CD4-positive, alpha-beta T cell (primary cell): Measurements from ENCODE around the gene HECTD4. TPM values are rescaled to one million over a fixed set of nuclear protein-coding genes. Genes with fewer than 3 reads are reported as not detected.

ENCODE experiments used
- ATAC-seq: fragments of 200-7000 bp; cut with Tn5 transposase; one replicate; pipeline ENCODE4 v1.10.0; 2022; ENCODE audit warnings: mild to moderate bottlenecking; ENCODE audit not compliant: poor library complexity
- CTCF ChIA-PET: fragments of 350-600 bp; sonication (Branson Sonifier 250); formaldehyde crosslinking; loops from one replicate; lab custom pipeline; 2021; ENCODE audit warnings: antibody characterized with exemption, inconsistent platforms; lab: Charles Lee
- POLR2A ChIA-PET: fragments of 350-600 bp; sonication (Branson Sonifier 250); formaldehyde crosslinking; loops from one replicate; lab custom pipeline; 2021; ENCODE audit warnings: antibody characterized with exemption, inconsistent platforms; lab: Charles Lee
- DNase-seq, 14 experiments: peaks; one replicate each; pipeline ENCODE4 v3.0.0-alpha.2; 2013 to 2020; ENCODE audit warnings: mixed read lengths in 2 of 14
- H3K27ac ChIP-seq, 2 donors: one replicate each; pipeline versions ENCODE4 v1.5.1 to v1.7.0; 2013; ENCODE audit warnings: low read length in 2 of 2, low read depth in 1 of 2, mild to moderate bottlenecking in 1 of 2
- H3K27me3 ChIP-seq, 2 experiments: 1 replicate in 1 of 2; 2 replicates in 1 of 2; pipeline versions ENCODE4 v1.6.1 to v1.7.0; 2013; ENCODE audit warnings: low read length in 2 of 2, control low read depth in 1 of 2, mild to moderate bottlenecking in 1 of 2, moderate library complexity in 1 of 2; ENCODE audit not compliant: insufficient read depth in 2 of 2, control insufficient read depth in 1 of 2
- H3K36me3 ChIP-seq: one replicate; pipeline ENCODE4 v1.6.1; 2013; ENCODE audit warnings: low read length, control low read depth; ENCODE audit not compliant: insufficient read depth
- H3K4me1 ChIP-seq: one replicate; pipeline ENCODE4 v1.6.1; 2013; ENCODE audit warnings: low read length, control low read depth; ENCODE audit not compliant: insufficient read depth
- H3K4me3 ChIP-seq: one replicate; pipeline ENCODE4 v1.5.1; 2013; ENCODE audit warnings: mild to moderate bottlenecking, low read length, moderate library complexity
- H3K9me3 ChIP-seq, 2 experiments: 1 replicate in 1 of 2; 2 replicates in 1 of 2; pipeline versions ENCODE4 v1.6.1 to v1.7.0; 2013; ENCODE audit warnings: low read length in 2 of 2, mild to moderate bottlenecking in 2 of 2, control low read depth in 1 of 2, moderate library complexity in 1 of 2; ENCODE audit not compliant: control insufficient read depth in 1 of 2, insufficient read depth in 1 of 2
- H3K27ac Mint-ChIP-seq: one replicate; pipeline ENCODE4 v1.8.0; 2020; ENCODE audit warnings: mixed read lengths
- H3K27me3 Mint-ChIP-seq: one replicate; pipeline ENCODE4 v1.8.0; 2021; ENCODE audit warnings: mixed read lengths
- H3K36me3 Mint-ChIP-seq: one replicate; pipeline ENCODE4 v1.8.0; 2021; ENCODE audit warnings: low read depth, mixed read lengths
- H3K4me1 Mint-ChIP-seq: one replicate; pipeline ENCODE4 v1.8.0; 2021; ENCODE audit warnings: low read depth, mixed read lengths
- H3K4me3 Mint-ChIP-seq: one replicate; pipeline ENCODE4 v1.8.0; 2020; ENCODE audit warnings: mild to moderate bottlenecking, mixed read lengths
- H3K9me3 Mint-ChIP-seq: one replicate; pipeline ENCODE4 v1.8.0; 2020; ENCODE audit warnings: mixed read lengths
- intact Hi-C, 2 experiments: fragments of 100-400 bp; cut with DNase I in 1 of 2; cut with micrococcal nuclease in 1 of 2; formaldehyde crosslinking; loops; one replicate each; pipeline versions ENCODE4 v1.15.1 to v1.9.0; 2023 to 2025; cut with DNase I, micrococcal nuclease
- total RNA-seq, 174 experiments: library from RNA in 2 of 174; stranded (reverse) in 2 of 174; gene quantifications; one replicate each; pipeline ENCODE4 v1.2.3 and lab custom pipeline; 2021 to 2026
- TF ChIP-seq, protein P1 (sequence below): fragments of 200-600 bp; IDR thresholded peaks from one replicate; pipeline ENCODE4 v1.8.0; 2022; ENCODE audit warnings: antibody characterized with exemption, mild to moderate bottlenecking

The HECTD4 gene
- total RNA-seq, 2 experiments from 2014 or later, result 40.2 to 43.3 TPM

DNA sequence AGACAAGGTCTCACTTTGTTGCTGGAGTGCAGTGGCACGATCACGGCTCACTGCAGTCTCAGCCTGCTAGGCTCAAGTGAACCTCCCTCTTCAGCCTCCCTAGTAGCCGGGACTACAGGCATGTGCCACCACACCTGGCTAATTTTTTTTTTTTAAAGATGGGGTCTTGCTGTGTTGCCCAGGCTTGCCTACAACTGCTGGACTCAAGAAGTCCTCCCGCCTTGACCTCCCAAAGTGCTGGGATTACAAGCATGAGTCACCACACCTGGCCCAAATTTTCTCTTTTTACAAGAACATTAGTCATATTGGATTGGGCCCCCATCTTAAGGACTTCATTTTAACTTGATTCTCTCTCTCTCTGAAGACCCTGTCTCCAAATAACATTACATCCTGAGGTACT, 7.0 kb upstream of the HECTD4 start:
- POLR2A ChIA-PET, result no interaction called here
- H3K27ac ChIP-seq, result no peak overlapping the region
- Mint-ChIP-seq H3K4me3 (no peak overlapping the region), H3K36me3 (no peaks in the 10 kb centered on the region), H3K9me3 (no peaks in the 10 kb centered on the region), H3K4me1 (peaks cover 6% of the 10 kb centered on the region), H3K27ac (no peak overlapping the region), H3K27me3 (no peaks in the 10 kb centered on the region)
- H3K27me3 ChIP-seq, result no peaks in the 10 kb centered on the region
- peaks cover 4% of the 10 kb centered on the region for H3K4me1 ChIP-seq
- intact Hi-C loops, result loop anchor here (5.0 to 10.0 kb wide), 4 partner anchors 92 to 704 kb away; partner anchors contain the start of genes ACAD10 (in 1 of the 2), BRAP (in 1 of the 2) and MAPKAPK5 (in 1 of the 2)
- TF ChIP-seq, protein P1, sequence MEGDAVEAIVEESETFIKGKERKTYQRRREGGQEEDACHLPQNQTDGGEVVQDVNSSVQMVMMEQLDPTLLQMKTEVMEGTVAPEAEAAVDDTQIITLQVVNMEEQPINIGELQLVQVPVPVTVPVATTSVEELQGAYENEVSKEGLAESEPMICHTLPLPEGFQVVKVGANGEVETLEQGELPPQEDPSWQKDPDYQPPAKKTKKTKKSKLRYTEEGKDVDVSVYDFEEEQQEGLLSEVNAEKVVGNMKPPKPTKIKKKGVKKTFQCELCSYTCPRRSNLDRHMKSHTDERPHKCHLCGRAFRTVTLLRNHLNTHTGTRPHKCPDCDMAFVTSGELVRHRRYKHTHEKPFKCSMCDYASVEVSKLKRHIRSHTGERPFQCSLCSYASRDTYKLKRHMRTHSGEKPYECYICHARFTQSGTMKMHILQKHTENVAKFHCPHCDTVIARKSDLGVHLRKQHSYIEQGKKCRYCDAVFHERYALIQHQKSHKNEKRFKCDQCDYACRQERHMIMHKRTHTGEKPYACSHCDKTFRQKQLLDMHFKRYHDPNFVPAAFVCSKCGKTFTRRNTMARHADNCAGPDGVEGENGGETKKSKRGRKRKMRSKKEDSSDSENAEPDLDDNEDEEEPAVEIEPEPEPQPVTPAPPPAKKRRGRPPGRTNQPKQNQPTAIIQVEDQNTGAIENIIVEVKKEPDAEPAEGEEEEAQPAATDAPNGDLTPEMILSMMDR, result no peak
- CTCF ChIA-PET, result no interaction called here
- H3K4me3 ChIP-seq, result no peak overlapping the region
- DNase-seq (no peak), ATAC-seq (no peak)
- no peaks in the 10 kb centered on the region for H3K36me3 ChIP-seq
- H3K9me3 ChIP-seq, result no peaks in the 10 kb centered on the region

DNA sequence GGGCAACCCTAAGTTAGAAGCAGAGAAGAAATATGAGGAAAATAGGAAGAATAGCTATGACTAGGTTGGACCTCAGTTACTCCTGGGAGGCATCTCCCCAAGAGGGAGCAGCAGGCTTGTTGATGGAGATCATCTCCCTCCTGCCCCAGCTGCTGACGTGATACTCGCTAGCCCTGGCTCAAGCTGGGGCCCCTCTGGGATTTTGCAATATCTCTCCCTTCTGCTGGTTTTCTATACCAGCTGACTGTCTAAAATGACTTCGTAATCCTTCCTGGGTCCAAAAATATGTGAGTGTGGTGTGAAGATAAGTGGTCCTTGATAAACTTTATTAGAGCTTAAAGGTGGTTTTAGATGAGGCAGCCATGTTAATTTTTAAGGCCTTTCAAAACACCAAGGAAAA, 4.5 kb upstream of the HECTD4 start:
- no peaks in the 10 kb centered on the region for H3K27me3 Mint-ChIP-seq
- no peak overlapping the region for H3K4me3 ChIP-seq
- H3K36me3 Mint-ChIP-seq, result peaks cover 4% of the 10 kb centered on the region
- no peaks in the 10 kb centered on the region for H3K27me3 ChIP-seq
- TF ChIP-seq, protein P1, result no peak
- H3K9me3 ChIP-seq, result no peaks in the 10 kb centered on the region
- CTCF ChIA-PET, result interaction anchor here (0.7 to 2.4 kb wide), 16 partner anchors 9 to 256 kb away, joined by 3 to 16 read pairs (median 4); no protein-coding TSS in a partner anchor
- H3K27ac ChIP-seq, result no peak overlapping the region
- intact Hi-C loops, result loop anchor here (1.0 to 10.0 kb wide), 6 partner anchors 89 to 702 kb away; partner anchors contain the start of genes ACAD10 (in 1 of the 2), BRAP (in 1 of the 2) and MAPKAPK5 (in 1 of the 2)
- no peaks in the 10 kb centered on the region for H3K36me3 ChIP-seq
- peaks cover 12% of the 10 kb centered on the region for H3K4me1 Mint-ChIP-seq
- ATAC-seq (no peak), DNase-seq (no peak)
- H3K27ac Mint-ChIP-seq, result no peak overlapping the region
- H3K9me3 Mint-ChIP-seq, result no peaks in the 10 kb centered on the region
- H3K4me3 Mint-ChIP-seq, result no peak overlapping the region
- peaks cover 11% of the 10 kb centered on the region for H3K4me1 ChIP-seq
- POLR2A ChIA-PET, result interaction anchor here (1.0 to 1.3 kb wide), 3 partner anchors 125 to 262 kb away, joined by 3 to 10 read pairs (median 4); partner anchors contain the start of gene TRAFD1

DNA sequence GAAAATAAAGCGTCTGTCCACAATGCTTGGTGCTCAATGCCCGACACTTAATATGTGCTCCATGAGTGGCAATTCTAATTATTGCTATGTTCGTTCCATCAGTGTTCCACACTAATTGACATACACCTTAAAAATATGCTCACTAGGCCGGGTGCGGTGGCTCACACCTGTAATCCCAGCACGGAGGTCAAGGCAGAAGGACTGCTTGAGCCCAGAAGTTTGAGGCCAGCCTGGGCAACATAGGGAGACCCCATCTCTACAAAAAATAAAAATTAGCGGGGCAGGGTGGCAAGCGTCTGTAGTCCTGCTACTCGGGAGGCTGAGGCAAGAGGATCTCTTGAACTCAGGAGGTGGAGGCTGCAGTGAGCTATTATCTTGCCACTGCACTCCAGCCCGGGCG, 635 bp upstream of the HECTD4 start:
- H3K4me1 ChIP-seq, result peaks cover 23% of the 10 kb centered on the region
- H3K27ac Mint-ChIP-seq, result peak overlapping the region; percentile 85
- TF ChIP-seq, protein P1, result no peak
- peak overlapping the region; percentile 99 for H3K4me3 Mint-ChIP-seq
- H3K4me1 Mint-ChIP-seq, result peaks cover 30% of the 10 kb centered on the region
- ChIA-PET POLR2A (no interaction called here), CTCF (no interaction called here)
- no peaks in the 10 kb centered on the region for H3K27me3 Mint-ChIP-seq
- DNase-seq (peak in 1 of 14 experiments; percentile 13), ATAC-seq (no peak)
- peaks cover 4% of the 10 kb centered on the region for H3K36me3 Mint-ChIP-seq
- no peaks in the 10 kb centered on the region for H3K9me3 ChIP-seq
- no peaks in the 10 kb centered on the region for H3K9me3 Mint-ChIP-seq
- intact Hi-C loops, result loop anchor here in 1 of 2 experiments (2.0 to 10.0 kb wide), 4 partner anchors 26 to 698 kb away; partner anchors contain the start of genes ACAD10, BRAP, ERP29 and NAA25
- H3K36me3 ChIP-seq, result no peaks in the 10 kb centered on the region
- no peaks in the 10 kb centered on the region for H3K27me3 ChIP-seq
- H3K4me3 ChIP-seq, result peak overlapping the region; percentile 81
- peak overlapping the region in 1 of 2 donors; percentile 44 for H3K27ac ChIP-seq
